SKM-1 treated with dmso at 0.1 percent for 144 hours (cell line): Measurements from ENCODE around the gene HECTD4.

Experiments
- DNase-seq: peaks from one replicate; lab custom pipeline; 2025; ENCODE audit not compliant: unreplicated experiment; lab: John Stamatoyannopoulos, UW

The HECTD4 gene

DNA sequence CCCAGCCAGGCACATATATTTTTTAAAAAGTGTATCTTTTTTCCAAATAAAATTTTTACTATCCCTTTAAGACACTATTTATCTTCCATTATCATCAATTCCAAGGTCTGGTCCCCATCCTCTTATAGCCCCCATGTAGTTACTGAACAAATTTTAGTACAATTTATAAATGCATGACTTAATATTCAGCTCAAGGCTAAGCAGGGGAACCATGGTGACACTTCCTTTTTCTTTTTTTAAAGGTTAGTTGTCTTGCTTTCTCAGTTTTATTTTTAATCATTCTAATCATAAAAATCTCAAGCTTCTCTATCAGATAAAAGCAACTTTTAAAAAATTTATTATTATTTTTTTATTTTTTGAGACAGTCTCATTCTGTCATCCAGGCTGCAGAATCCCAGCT lies 164.6 kb downstream of the HECTD4 start:
- no peak for DNase-seq

DNA sequence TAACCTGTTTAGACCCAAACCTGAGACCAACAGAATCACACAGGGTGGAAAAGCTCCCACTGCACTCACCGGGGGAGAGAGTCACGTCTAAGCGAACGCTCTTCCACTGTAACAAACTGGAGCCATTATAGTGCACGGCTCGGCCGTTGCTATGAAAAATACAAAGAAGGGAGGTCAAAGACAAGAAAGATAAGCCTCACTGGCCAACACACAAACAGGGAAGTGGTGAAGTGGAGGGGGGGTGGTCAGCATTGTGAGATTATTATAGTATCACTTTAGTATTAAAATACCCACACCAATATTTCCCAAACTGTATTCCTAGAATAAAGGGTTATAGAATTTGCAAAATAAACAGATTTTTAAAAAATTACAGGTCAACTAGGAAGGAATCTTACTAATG lies 166.0 kb downstream of the HECTD4 start:
- no peak for DNase-seq

DNA sequence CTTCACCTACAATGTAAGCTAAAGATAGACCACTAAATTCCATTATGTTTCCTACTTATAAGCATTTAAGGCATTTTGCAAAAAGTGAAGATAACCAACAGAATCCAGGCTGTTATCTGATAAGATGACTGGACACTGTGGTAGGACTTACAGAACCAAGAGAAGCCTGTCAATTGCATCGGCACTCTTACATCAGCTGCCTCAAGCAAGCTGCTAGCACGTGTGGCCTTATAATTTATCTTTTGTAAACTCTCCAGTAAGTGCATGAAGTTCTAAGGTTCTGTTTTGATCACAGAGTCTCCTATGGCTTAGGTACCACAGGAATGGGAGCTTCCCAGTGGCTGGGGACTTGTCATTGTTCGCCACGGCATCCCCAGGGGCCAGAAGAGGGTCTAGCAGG lies 168.2 kb downstream of the HECTD4 start:
- DNase-seq, result no peak

DNA sequence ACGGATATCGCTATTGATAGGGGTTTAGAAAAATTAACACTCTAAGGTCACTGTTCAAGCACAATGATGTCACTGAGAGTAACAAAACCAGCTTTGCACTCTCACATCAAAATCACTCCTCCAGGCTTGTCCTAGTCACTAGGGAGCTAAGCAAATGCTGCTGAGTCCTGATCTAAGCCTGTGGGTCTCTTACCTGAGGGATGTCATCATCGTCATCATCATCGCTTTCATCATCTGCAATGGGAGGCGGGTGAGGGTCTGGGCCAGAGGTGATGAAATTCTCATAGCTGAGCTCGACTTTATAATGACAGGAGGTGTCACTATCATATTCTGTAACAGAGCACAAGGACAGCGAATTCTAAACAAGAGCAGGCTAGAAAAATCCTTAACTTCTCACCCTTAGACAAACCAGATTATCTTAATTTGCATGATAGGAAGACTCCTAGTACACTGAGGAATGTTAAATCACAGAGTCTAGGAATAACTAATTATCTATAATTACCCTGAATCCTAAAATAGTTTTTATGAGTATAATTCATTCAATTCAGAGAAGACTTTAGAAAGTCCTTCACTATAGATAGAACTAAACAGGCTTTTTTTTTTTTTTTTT lies 173.8 kb downstream of the HECTD4 start:
- no peak for DNase-seq

DNA sequence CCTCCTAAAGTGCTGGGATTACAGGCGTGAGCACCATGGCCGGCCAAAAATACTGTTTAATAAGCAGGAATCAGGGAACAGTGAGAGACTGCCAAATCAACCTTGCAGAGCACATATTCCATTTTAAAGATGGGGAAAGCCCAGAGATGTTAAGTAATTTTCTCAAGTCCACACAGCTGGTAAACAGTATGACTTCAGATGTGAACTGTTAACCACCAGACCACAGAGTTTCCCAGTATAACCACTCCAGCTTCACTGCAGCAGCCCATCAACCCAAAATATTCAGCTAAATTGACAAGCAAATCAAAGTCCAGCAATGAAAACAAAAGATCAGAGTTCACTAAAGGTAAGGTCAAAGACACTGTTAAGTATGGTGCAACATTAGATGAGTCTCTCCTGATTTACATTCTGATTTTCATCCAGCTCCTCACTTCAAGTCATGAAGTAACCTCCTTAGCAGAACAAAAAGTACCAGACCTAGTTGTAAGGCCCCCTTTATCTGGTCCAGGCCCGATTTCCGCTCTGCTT lies 174.8 kb downstream of the HECTD4 start:
- no peak for DNase-seq

DNA sequence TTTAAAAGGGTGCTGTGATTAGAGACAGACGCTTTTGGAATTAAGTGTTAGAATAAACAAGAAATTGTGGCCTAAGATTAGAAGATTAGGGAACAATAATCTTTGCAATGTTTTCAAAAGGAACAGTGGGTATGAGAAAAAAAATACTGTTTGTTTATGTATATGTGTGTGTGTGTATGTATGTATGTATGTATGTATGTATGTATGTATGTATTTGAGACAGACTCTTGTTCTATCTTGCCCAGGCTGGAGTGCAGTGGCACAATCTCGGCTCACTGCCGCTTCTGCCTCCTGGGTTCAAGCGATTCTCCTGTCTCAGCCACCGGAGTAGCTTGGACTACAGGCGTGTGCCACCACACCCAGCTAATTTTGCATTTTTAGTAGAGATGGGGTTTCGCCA lies 175.3 kb downstream of the HECTD4 start:
- DNase-seq, result no peak

DNA sequence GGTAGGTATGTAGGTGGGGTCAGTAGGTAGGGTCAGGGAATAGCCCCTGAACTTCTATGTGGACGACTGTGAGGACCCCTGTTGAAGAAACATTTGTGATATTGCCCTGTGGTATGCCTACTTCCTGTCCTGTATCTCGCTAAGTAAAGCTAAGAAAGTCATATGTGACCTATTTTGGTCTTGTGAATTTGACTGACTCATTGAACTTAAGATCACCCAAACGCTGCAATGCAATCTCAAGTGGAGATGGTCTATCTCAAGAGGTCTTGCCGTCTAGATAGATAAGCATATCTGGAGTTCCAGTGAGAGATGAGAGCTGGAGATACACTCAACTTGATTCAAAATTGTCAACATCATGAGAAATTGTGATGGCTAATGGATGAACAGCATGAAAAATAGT lies 183.1 kb downstream of the HECTD4 start:
- no peak for DNase-seq

DNA sequence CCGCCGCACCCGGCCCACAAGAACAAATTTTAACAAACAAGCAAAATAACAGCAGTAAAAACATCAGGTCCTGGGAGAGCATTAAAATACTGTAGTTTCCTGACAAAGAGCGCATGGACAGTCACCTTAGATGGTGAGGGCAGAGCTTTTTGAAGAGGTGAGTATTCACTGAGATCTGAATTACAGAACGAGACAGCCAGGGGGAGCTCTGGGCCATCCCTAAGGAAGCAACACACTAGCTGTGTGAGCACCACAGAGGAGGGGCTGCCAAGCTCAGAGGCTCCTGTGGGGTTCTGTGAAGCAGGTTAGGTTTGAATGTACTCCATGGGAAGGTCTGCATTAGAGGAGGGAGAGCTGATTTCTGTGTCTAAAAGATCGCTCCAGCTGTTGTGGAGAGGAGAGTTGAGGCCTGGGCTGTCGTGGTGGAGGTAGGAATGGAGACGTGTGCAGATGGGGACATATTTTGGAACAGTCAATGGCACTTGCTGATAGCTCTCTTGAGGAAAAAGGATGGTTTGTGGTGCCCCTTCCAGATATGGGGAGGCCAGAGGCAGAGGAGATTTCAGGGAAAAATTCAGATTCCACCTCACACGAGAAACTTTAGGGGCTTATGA lies 184.0 kb downstream of the HECTD4 start:
- peak; percentile 5 for DNase-seq

DNA sequence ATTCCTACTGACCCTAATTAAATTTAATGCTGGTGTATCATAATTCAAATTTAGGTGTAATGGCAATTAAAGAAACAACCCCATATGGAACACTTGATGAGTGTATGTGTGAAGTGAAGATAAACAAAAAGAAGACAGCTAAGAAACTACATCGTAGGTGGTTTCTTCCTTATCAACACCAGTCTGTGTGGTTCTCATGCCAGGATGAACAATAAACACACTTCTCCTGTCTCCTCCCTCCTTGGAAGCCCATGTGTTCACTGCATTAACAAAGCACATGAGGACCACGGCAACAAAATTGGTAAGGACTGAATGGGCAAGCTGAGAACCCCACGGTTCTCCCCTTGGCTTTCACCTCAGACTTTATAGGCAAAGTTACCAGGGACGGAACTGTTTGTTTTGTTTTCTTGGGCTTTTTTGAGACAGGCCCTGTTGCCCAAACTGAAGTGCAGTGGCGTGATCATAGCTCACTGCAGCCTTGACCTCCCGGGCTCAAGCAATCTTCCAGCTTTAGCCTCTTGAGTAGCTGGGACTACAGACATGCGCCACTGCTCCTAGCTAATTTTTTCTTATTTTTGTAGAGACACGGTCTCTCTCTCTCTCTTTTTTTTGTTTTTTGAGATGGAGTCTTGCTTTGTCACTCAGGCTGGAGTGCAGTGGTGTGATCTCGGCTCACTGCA lies 185.9 kb downstream of the HECTD4 start:
- DNase-seq, result no peak

DNA sequence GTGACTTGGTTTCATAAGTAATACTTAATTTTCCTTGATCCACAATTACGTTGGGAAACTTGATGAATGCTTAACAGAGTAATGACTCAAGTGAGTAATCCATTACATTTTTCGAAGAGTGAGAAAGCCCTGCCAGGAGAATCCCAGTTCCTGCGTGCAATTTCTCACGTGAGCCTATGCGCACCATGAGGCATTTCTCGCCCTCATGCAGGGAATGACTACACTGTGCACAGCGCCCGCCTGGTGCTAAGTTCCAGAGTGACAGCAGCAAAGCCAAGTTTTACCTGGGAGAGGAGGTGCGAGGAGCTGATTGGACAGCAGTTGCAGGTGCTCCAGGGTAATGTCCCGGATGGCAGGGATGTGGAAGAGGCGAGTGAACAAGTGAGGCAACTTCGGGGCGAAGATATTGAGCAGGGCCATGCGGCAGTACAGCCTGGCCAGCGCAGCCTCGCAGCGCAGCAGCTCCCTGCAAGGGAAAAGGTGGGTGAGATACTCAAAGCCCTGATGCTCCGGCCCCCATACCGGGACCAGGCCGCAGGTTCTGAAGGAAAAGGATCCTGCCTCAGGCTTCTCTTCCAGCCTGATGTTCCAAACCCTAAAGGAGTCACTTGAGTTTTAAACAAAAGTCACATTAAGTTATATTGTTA lies 187.5 kb downstream of the HECTD4 start:
- no peak for DNase-seq

DNA sequence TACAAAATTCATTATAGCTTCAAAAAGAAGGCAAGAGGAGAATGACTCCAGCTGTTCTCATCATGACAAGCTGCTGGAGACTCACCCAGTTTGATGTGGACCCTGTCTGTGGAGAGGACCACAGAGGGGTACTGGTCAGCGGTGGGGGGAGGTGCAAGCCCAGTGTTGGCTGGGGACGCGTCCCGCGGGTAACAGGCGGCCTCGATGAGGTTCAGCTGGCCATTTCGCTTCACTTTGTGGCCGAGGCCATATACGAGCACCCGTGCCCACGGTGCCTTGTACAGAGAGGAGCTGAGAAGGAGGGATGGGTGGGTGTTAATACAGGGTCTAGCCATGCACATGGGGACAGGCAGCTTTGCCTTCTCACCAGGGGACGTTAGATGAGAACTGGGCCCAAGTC lies 189.8 kb downstream of the HECTD4 start:
- DNase-seq, result no peak

DNA sequence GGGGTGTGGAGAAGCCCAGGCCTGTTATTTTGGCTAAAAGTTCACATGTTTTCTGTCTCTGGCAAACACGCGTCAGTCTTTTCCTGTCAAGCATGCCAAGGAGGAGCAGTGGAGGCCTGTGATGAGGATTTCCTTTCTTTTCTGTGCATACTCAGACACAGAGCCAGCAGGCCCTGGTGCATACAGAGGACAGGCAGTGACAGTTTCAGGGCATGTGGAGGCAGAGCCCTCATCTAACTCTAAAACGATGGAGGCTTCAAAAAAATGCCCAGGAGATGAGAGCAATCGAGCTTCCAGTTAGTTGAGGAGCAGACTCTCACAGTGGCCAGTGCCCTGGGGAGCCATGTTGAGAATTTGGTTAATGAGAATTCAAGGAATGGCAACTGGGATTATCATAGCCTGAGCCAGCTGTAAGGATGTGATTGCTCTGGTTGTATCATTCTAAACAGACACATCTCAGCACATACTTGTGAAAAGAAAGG lies 190.3 kb downstream of the HECTD4 start:
- DNase-seq, result no peak

DNA sequence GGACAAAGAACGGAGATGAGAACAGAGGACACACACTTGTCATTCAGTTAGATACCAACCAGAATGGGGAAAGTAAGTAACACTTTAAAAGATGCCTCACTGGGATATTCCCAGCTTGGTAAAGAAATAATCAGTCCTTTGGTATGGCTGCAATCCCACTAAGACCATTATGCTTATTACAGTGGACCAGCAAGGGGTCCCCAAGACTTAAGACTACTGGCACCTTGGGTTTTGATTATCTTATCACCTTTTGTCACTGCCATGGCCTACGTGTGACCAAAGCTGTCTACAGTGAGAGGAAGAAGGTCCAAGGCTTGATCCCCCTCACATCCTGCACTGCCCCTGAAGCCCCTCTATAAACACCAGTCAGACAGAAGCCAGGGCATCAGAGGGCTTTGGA lies 191.0 kb downstream of the HECTD4 start:
- no peak for DNase-seq

DNA sequence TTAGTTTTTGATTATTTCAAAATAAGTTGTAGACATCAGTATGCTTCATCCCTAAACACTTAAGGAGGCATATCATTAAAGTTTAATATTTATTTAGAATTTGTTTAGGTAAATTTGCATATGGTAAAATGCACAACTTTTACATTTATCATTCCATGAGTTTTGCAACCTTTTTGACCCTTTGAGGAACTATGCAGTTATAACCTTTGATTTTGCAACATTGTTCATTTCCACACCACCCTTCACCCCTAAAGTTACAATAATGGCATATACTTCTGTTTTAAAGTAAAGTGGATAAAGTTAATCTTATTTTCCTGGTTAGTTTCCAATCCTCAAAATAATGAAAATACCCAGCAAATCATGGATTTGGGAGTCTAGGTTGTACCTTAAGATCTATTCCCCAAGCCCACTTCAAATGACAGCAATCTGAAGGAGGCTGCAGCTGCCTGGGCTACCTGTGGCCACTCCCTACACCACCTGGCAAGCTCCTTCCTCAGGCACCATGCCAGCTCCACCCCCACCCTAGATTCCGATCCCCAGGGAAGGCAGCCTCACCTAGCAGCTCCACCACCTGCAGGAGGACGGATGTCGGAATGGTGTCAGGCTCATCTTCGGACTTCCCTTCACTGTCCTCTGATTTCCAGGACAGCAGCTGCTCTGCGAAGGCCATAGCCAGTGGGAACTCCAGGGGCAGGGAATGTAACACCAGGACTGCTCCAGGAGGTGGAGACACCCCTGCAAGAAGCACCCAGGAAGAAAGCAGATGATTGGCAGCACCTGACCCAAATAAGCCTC lies 191.8 kb downstream of the HECTD4 start:
- no peak for DNase-seq

DNA sequence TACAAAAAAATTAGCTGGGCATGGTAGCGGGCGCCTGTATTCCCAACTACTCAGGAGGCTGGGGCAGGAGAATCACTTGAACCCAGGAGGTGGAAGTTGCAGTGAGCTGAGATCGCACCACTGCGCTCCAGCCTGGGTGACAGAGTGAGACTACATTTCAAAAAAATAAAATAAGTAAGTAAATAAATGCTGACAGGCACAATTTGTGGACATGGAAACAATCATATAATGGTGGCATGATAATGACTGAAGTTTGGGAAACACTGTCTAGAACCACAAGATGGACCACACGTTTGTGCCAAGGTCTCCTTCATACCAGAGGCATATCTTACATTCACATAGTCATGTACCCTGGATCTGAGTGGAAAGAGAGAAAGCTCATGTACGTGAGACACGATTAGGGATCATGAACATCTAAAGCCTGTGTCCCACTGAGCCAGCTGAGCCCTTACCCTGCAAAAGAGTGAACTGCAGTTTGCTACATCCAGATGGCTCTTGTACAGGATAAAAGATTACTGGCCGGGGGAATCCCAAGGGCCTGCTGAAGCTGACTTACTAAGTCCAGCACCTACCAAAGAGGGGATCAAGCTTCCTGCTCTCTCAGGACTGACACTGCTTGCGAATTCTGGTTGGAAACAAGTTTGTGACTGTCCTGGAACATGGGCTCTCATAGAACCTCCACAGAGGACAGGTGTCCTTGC lies 194.0 kb downstream of the HECTD4 start:
- DNase-seq, result no peak

DNA sequence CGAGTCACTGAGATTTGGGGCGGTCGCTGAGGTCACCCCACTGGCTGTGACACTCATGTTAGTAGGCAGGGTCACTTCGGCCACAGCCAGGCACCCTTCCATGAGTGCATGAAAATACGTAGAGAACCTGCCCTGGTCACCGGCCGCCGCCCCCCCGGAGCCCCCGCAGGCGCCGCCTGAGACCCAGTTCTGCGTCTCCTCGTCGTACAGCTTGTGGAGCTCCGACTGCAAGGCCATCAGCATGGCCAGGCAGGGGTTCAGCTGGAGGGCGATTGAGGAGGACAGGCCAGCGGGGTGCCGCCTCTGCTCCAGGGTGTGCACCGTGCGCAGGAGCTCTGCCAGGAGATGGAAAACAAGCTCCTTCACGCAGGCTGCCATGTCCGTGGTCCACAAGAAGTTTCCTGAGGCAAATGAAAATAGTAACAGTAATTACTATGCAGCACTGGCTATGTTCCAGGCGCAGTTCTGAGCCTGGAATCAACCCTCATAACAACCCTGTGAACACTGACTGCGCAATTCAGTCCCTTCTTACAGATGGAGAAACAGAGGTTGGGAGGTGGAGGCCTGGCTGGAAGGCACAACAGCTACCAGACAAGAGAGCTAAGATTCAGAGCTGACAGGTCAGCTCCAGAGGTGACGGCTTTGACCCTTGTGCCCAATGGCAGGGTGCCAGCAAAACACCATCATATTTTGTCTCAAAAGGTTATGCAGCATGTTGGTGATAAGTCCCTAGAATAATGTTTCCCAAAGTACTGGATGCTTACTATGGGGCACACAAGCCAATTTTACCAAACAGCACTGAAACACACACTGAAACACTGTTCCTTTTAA lies 196.9 kb downstream of the HECTD4 start:
- DNase-seq, result no peak

DNA sequence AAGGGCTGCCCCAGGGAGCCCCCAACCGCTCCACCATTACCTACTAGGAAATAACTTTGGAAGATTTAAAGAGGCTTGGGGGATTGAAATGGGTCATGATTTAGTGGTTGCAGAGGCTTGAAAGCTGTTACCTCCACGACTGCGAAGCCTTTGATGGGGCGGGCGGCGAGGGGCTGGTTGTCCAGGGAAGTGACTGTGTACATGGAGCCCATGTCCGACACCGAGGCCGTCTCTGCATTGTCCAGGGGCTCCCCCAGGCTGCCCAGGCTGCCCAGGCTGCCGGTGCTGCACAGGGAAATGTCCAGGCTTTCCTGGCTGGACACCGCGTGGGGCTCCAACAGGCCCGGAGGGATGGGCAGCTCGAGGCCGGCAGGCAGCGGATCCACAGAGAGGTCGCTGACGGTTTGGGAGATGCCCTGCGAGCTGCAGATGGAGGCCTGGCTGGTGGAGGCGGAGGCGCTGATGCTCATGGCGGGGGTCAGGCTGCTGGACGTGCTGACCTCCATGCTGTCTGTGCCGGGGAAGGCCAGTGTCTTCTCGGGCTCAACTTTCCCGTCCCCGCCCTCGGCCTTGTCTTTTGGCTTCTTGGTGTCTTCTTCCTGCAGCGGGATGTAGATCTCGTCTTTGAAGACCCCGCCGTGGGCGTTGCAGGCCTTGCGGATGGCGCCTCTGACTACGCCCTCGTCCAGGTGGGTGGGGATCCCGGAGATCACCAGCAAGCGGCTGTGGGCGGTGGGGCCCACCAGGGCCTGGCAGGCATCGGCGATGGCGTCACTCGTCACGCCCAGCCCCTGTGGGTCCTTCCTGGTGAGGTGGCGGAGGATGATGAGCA lies 198.0 kb downstream of the HECTD4 start:
- DNase-seq, result no peak

DNA sequence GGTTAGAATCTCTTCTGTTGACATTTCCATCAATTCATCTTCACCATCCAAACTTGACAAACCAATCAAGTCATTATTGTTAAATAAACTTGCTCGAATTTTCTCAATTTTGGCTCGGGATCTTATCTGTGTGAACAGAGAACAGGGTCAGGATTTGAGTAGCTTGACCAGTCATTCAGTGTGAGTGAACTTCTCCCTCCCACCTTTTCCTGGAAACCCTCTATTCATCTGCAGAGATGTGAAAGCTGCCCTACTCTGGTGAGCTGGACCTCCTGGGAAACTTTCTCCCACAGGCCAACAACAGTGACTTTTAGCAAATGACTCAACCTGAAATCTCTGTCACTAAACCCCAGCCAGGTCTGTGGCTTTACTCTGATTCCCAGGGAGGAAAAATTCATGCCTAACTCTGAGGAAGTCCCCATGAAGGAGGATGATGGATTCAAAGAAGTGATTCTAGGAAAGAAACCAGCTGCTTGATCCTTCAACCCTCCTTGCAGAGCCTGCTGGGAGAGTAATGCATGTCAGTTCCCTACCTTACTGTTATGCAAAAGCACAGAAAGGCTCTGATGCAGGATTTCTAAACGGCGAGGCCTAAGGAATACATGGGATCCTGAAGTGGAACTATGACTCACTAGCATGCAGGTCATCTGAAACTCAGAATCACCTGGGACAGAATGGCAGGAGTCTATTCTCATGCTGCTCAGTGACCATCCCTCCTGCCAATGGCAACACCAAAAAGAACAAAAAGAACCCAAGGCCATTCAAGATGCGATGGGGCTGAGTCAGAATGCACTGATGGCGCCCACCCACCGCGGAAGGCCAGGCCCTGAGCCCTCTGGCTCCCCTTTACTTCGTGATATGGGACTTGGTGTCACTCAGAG lies 198.8 kb downstream of the HECTD4 start:
- no peak for DNase-seq
